HepG2 (cell line): Measurements from ENCODE around the gene ANKDD1A. TPM values are rescaled to one million over a fixed set of nuclear protein-coding genes. Genes with fewer than 3 reads are reported as not detected.

ENCODE experiments used
- ATAC-seq: fragments of 200-7000 bp; cut with Tn5 transposase; 3 replicates; pipeline ENCODE4 v1.9.1; 2020; ENCODE audit warnings: mild to moderate bottlenecking, moderate library complexity
- BruUV-seq: library from RNA; stranded (reverse); fragments of 400-500 nt; replicated peaks from 2 replicates; lab custom pipeline; 2021; lab: Mats Ljungman, UMichigan
- CTCF ChIA-PET: fragments of 300-600 bp; formaldehyde crosslinking; extraction: SDS; loops from one replicate; lab custom pipeline; 2021; ENCODE audit warnings: low total read pairs, inconsistent platforms, low intra/inter-chr PET ratio; lab: Yijun Ruan, JAX
- POLR2A ChIA-PET: fragments of 350-600 bp; sonication (Branson Sonifier 250); formaldehyde crosslinking; loops from one replicate; lab custom pipeline; 2020; ENCODE audit warnings: antibody characterized with exemption, inconsistent platforms; lab: Yijun Ruan, JAX
- DNase-seq: peaks from one replicate; pipeline ENCODE4 v3.0.0-alpha.2; 2015; ENCODE audit warnings: low spot score
- FAIRE-seq: peaks from 3 replicates; lab custom pipeline; 2011; peaks lifted over from hg19 to GRCh38; lab: Jason Lieb, UNC
- H2AFZ ChIP-seq: one replicate; pipeline ENCODE4 v1.6.1; 2011; ENCODE audit warnings: low read length, inconsistent platforms
- H3K27ac ChIP-seq: fragments of 300-600 bp; 3 replicates; pipeline ENCODE4 v1.8.0; 2011; ENCODE audit warnings: mixed run types, mild to moderate bottlenecking, mixed read lengths, low read length, inconsistent platforms; ENCODE audit not compliant: insufficient read depth; ENCODE audit errors: extremely low read length
- H3K27me3 ChIP-seq, 2 experiments: fragments of 200-600 bp in 1 of 2; 2 replicates in 1 of 2; 3 replicates in 1 of 2; pipeline versions ENCODE4 v1.6.0 to v1.8.0; 2011; ENCODE audit warnings: low read length in 2 of 2, mild to moderate bottlenecking in 2 of 2, moderate library complexity in 2 of 2, inconsistent platforms in 1 of 2; ENCODE audit not compliant: insufficient read depth in 2 of 2, control insufficient read depth in 1 of 2
- H3K36me3 ChIP-seq, 2 experiments: fragments of 200-600 bp in 1 of 2; replicated peaks in 1 of 2; 2 replicates in 1 of 2; 3 replicates in 1 of 2; pipeline versions ENCODE4 v1.5.1 to v1.8.0; 2011; ENCODE audit warnings: low read length in 2 of 2, inconsistent platforms in 1 of 2; ENCODE audit not compliant: insufficient read depth in 2 of 2, control insufficient read depth in 1 of 2
- H3K4me1 ChIP-seq: 2 replicates; pipeline ENCODE4 v1.5.1; 2012; ENCODE audit warnings: low read length, inconsistent platforms; ENCODE audit not compliant: insufficient read depth
- H3K4me2 ChIP-seq: 2 replicates; pipeline ENCODE4 v1.6.0; 2011; ENCODE audit warnings: low read depth, low read length, inconsistent platforms
- H3K4me3 ChIP-seq, 3 experiments: fragments of 200-600 bp in 1 of 3; sonication (generic), shearing (Covaris generic) in 1 of 3; replicated peaks in 1 of 3; 2 replicates each; pipeline ENCODE4 v1.5.1; 2011 to 2016; ENCODE audit warnings: low read length in 3 of 3, inconsistent platforms in 2 of 3, low read depth in 2 of 3, mild to moderate bottlenecking in 2 of 3, control low read depth in 1 of 3, mixed read lengths in 1 of 3; ENCODE audit not compliant: insufficient read depth in 1 of 3
- H3K79me2 ChIP-seq: one replicate; pipeline ENCODE4 v1.6.1; 2011; ENCODE audit warnings: low read length, inconsistent platforms; ENCODE audit not compliant: insufficient read depth
- H3K9ac ChIP-seq: 2 replicates; pipeline ENCODE4 v1.6.0; 2011; ENCODE audit warnings: mild to moderate bottlenecking, low read depth, low read length, inconsistent platforms; ENCODE audit not compliant: insufficient read depth
- H3K9me3 ChIP-seq: 2 replicates; pipeline ENCODE4 v1.5.1; 2012; ENCODE audit warnings: mild to moderate bottlenecking, low read length
- H4K20me1 ChIP-seq: 2 replicates; pipeline ENCODE4 v1.6.0; 2011; ENCODE audit warnings: inconsistent platforms, mild to moderate bottlenecking, low read length, moderate library complexity; ENCODE audit not compliant: insufficient read depth
- GMEB1 ChIP-seq: sonication (generic); formaldehyde crosslinking; IDR thresholded peaks from 2 replicates; pipeline ENCODE4 v1.5.1; 2020; ENCODE audit warnings: missing genetic modification reagents, mild to moderate bottlenecking, borderline replicate concordance
- IKZF5 ChIP-seq: IDR thresholded peaks from 2 replicates; pipeline ENCODE4 v1.6.1; 2018; ENCODE audit warnings: missing genetic modification reagents, mild to moderate bottlenecking, missing compliant biosample characterization
- LBX2 ChIP-seq: sonication (generic); formaldehyde crosslinking; IDR thresholded peaks from 2 replicates; pipeline ENCODE4 v1.5.0; 2020; ENCODE audit warnings: missing genetic modification reagents, mild to moderate bottlenecking, borderline replicate concordance
- MXD4 ChIP-seq: IDR thresholded peaks from 2 replicates; pipeline ENCODE4 v1.6.1; 2016; ENCODE audit warnings: mild to moderate bottlenecking, missing biosample characterization, missing genetic modification reagents
- SRSF9 ChIP-seq: fragments of 200-400 bp; formaldehyde crosslinking; IDR thresholded peaks from 2 replicates; pipeline ENCODE4 v1.6.1; 2018; ENCODE audit warnings: borderline replicate concordance, mild to moderate bottlenecking, low read depth, low read length; ENCODE audit not compliant: insufficient read depth, poor library complexity, severe bottlenecking
- ZBTB49 ChIP-seq: sonication (generic); formaldehyde crosslinking; IDR thresholded peaks from 2 replicates; pipeline ENCODE4 v1.4.0; 2020; ENCODE audit warnings: missing genetic modification reagents, borderline replicate concordance
- ZFP82 ChIP-seq: sonication (generic); formaldehyde crosslinking; IDR thresholded peaks from 2 replicates; pipeline ENCODE4 v1.5.1; 2020; ENCODE audit warnings: mild to moderate bottlenecking, missing genetic modification reagents, borderline replicate concordance
- ZMAT3 ChIP-seq: sonication (generic); formaldehyde crosslinking; conservative IDR thresholded peaks from 2 replicates; pipeline ENCODE4 v1.7.0; 2021; ENCODE audit warnings: missing genetic modification reagents
- ZNF124 ChIP-seq: sonication (generic); formaldehyde crosslinking; IDR thresholded peaks from 2 replicates; pipeline ENCODE4 v1.4.0; 2020; ENCODE audit warnings: missing genetic modification reagents
- ZNF841 ChIP-seq: sonication (generic); formaldehyde crosslinking; IDR thresholded peaks from 2 replicates; pipeline ENCODE4 v1.8.1; 2023; ENCODE audit warnings: missing genetic modification reagents, borderline replicate concordance
- WGBS: methylation state at CpG from one replicate; pipeline ENCODE4 v1.1.6; 2017; ENCODE audit warnings: low lambda C conversion rate; 5-methylcytosine and 5-hydroxymethylcytosine counted together
- in situ Hi-C: cut with HindIII; loops from 2 replicates; pipeline ENCODE4 v1.10.0; 2017; ENCODE audit warnings: low pct_unique_long_range_greater_than_20kb; ENCODE audit not compliant: extremely low pct_ligation_motif_present
- intact Hi-C: fragments of 100-400 bp; cut with micrococcal nuclease; formaldehyde crosslinking; loops from one replicate; pipeline ENCODE4 v1.10.0; 2022; ENCODE audit not compliant: unreplicated experiment
- polyA plus RNA-seq, 8 experiments: library from polyadenylated mRNA; depleted of rRNA in 3 of 8; stranded (reverse) in 7 of 8; unstranded in 1 of 8; fragments of >200 nt; fragmentation: Illumina TruSeq in 4 of 8; extraction: Trizol in 4 of 8; gene quantifications; 2 replicates each; pipeline versions ENCODE4 v1.2.1 to v1.2.3, GENCODE V29; 2011 to 2016; ENCODE audit warnings: low read depth in 4 of 8, missing spikeins in 1 of 8, mixed read lengths in 1 of 8; ENCODE audit not compliant: insufficient read depth in 1 of 8
- total RNA-seq, 5 experiments: library from RNA; depleted of rRNA; stranded (reverse); fragments of >200 nt; fragmentation: Illumina TruSeq; extraction: Trizol; gene quantifications; 2 replicates each; pipeline ENCODE4 v1.2.3, GENCODE V29; 2016; ENCODE audit warnings: low read depth in 1 of 5

ANKDD1A gene
- total and polyA plus RNA-seq, 2 of the 13 experiments (the other 11 are each of a cell fraction or from before 2014, with no cell fraction given), result 0.11 to 0.48 TPM

- ChIA-PET CTCF (no interaction called here), POLR2A (interaction anchor here (1.8 kb wide), 1 partner anchor 40 kb away, joined by 4 read pairs; no protein-coding TSS in a partner anchor)
- Histone ChIP-seq H3K4me1 (peaks cover 25% of the 10 kb centered on the region), H3K4me2 (no peak overlapping the region), H3K9ac (no peak overlapping the region), H3K27me3 (peaks cover 1 to 11% of the 10 kb centered on the region in 2 experiments; a peak in 3 of 5 replicates), H3K79me2 (no peaks in the 10 kb centered on the region), H3K36me3 (no peaks in the 10 kb centered on the region), H3K4me3 (no peak overlapping the region), H3K9me3 (no peaks in the 10 kb centered on the region), H2AFZ (no peak overlapping the region), H3K27ac (no peak overlapping the region), H4K20me1 (no peaks in the 10 kb centered on the region)
- intact Hi-C loops (no loop called here), in situ Hi-C loops (no loop called here)
- BruUV-seq, result no TSS peak
- TF ChIP-seq GMEB1 (CRISPR knock-in tag), result no peak
- no peak for TF ChIP-seq MXD4 (CRISPR knock-in tag)
- TF ChIP-seq SRSF9, result no peak
- TF ChIP-seq LBX2 (CRISPR knock-in tag), result no peak
- TF ChIP-seq ZNF841, result no peak
- no peak for TF ChIP-seq ZBTB49 (CRISPR knock-in tag)
- TF ChIP-seq ZNF124 (CRISPR knock-in tag), result no peak
- TF ChIP-seq IKZF5 (CRISPR knock-in tag), result no peak
- TF ChIP-seq ZFP82 (CRISPR knock-in tag), result no peak
- no peak for TF ChIP-seq ZMAT3 (CRISPR knock-in tag)
- no peak for ATAC-seq
- WGBS, result 78% methylated on average over 11 of the region's 11 CpGs
- FAIRE-seq, result no peak
- no peak for DNase-seq
Observed at GRCh38 chr15:64934023-64934422, 22.3 kb downstream of the ANKDD1A start.
